HUES48 (cell line): ENCODE data around the gene AHDC1.

Experiments used
- H3K27ac ChIP-seq: one replicate; pipeline ENCODE4 v1.7.0; 2013; ENCODE audit warnings: low read depth, low read length, inconsistent platforms
- H3K27me3 ChIP-seq: 2 replicates; pipeline ENCODE4 v1.6.1; 2013; ENCODE audit warnings: mild to moderate bottlenecking, low read length; ENCODE audit not compliant: control insufficient read depth, insufficient read depth
- H3K36me3 ChIP-seq: 2 replicates; pipeline ENCODE4 v1.6.1; 2013; ENCODE audit warnings: low read length; ENCODE audit not compliant: control insufficient read depth, insufficient read depth
- H3K4me1 ChIP-seq: 2 replicates; pipeline ENCODE4 v1.6.1; 2013; ENCODE audit warnings: mild to moderate bottlenecking, low read length; ENCODE audit not compliant: control insufficient read depth, insufficient read depth
- H3K4me3 ChIP-seq: 2 replicates; pipeline ENCODE4 v1.5.1; 2013; ENCODE audit warnings: mild to moderate bottlenecking, low read depth, low read length
- H3K9ac ChIP-seq: 2 replicates; pipeline ENCODE4 v1.6.1; 2013; ENCODE audit warnings: mild to moderate bottlenecking, low read depth, low read length, moderate library complexity
- H3K9me3 ChIP-seq: 2 replicates; pipeline ENCODE4 v1.6.1; 2013; ENCODE audit warnings: low read length; ENCODE audit not compliant: control insufficient read depth, insufficient read depth

The AHDC1 gene

GRCh38 chr1:27531959-27532685 is 71.8 kb downstream of the AHDC1 start:
- peaks cover 42% of the 10 kb centered on the region for H3K4me1 ChIP-seq
- no peaks in the 10 kb centered on the region for H3K9me3 ChIP-seq
- no peak overlapping the region for H3K9ac ChIP-seq
- peaks cover 6% of the 10 kb centered on the region; the same call in 1 of the 2 replicates for H3K27me3 ChIP-seq
- H3K4me3 ChIP-seq: no peak overlapping the region
- no peaks in the 10 kb centered on the region for H3K36me3 ChIP-seq
- H3K27ac ChIP-seq: no peak overlapping the region

GRCh38 chr1:27530192-27530591 is 73.8 kb downstream of the AHDC1 start:
- Histone ChIP-seq H3K27me3 (peaks cover 6% of the 10 kb centered on the region; the same call in 1 of the 2 replicates), H3K27ac (no peak overlapping the region), H3K9me3 (no peaks in the 10 kb centered on the region), H3K4me1 (peaks cover 40% of the 10 kb centered on the region), H3K36me3 (no peaks in the 10 kb centered on the region), H3K4me3 (no peak overlapping the region), H3K9ac (no peak overlapping the region)

GRCh38 chr1:27529704-27530018 is 74.3 kb downstream of the AHDC1 start:
- H3K4me1 ChIP-seq: peaks cover 38% of the 10 kb centered on the region
- H3K36me3 ChIP-seq: no peaks in the 10 kb centered on the region
- peaks cover 6% of the 10 kb centered on the region; the same call in 1 of the 2 replicates for H3K27me3 ChIP-seq
- no peak overlapping the region for H3K9ac ChIP-seq
- H3K9me3 ChIP-seq: no peaks in the 10 kb centered on the region
- H3K4me3 ChIP-seq: no peak overlapping the region
- no peak overlapping the region for H3K27ac ChIP-seq

GRCh38 chr1:27528818-27529703 is 74.9 kb downstream of the AHDC1 start:
- no peaks in the 10 kb centered on the region for H3K36me3 ChIP-seq
- no peak overlapping the region for H3K9ac ChIP-seq
- H3K27ac ChIP-seq: no peak overlapping the region
- H3K4me1 ChIP-seq: peaks cover 36% of the 10 kb centered on the region
- peak overlapping the region; percentile 61 for H3K4me3 ChIP-seq
- peaks cover 6% of the 10 kb centered on the region; the same call in 1 of the 2 replicates for H3K27me3 ChIP-seq
- no peaks in the 10 kb centered on the region for H3K9me3 ChIP-seq

- Histone ChIP-seq H3K4me1 (peaks cover 36% of the 10 kb centered on the region), H3K4me3 (peak overlapping the region; percentile 61), H3K9ac (peak overlapping the region; percentile 7; the same call in 1 of the 2 replicates), H3K9me3 (no peaks in the 10 kb centered on the region), H3K36me3 (no peaks in the 10 kb centered on the region), H3K27ac (peak overlapping the region; percentile 87), H3K27me3 (peaks cover 6% of the 10 kb centered on the region; the same call in 1 of the 2 replicates)
Observed at GRCh38 chr1:27527890-27528817, 75.8 kb downstream of the AHDC1 start.

GRCh38 chr1:27527223-27527889 is 76.6 kb downstream of the AHDC1 start:
- Histone ChIP-seq H3K4me3 (peak overlapping the region; percentile 61), H3K4me1 (peaks cover 42% of the 10 kb centered on the region), H3K27ac (peak overlapping the region; percentile 87), H3K36me3 (no peaks in the 10 kb centered on the region), H3K9ac (no peak overlapping the region), H3K27me3 (peaks cover 6% of the 10 kb centered on the region; the same call in 1 of the 2 replicates), H3K9me3 (no peaks in the 10 kb centered on the region)

- Histone ChIP-seq H3K4me1 (peaks cover 42% of the 10 kb centered on the region), H3K9ac (0 out of 2 replicates have a peak overlapping the region, but pooled peaks have one; percentile 13), H3K4me3 (peak overlapping the region; percentile 61), H3K36me3 (no peaks in the 10 kb centered on the region), H3K27ac (peak overlapping the region; percentile 87), H3K27me3 (peaks cover 6% of the 10 kb centered on the region; the same call in 1 of the 2 replicates), H3K9me3 (no peaks in the 10 kb centered on the region)
Observed at GRCh38 chr1:27526569-27527222, 77.2 kb downstream of the AHDC1 start.

- H3K36me3 ChIP-seq: no peaks in the 10 kb centered on the region
- H3K9ac ChIP-seq: no peak overlapping the region
- H3K27me3 ChIP-seq: peaks cover 6% of the 10 kb centered on the region; the same call in 1 of the 2 replicates
- peaks cover 42% of the 10 kb centered on the region for H3K4me1 ChIP-seq
- 0 out of 2 replicates have a peak overlapping the region, but pooled peaks have one; percentile 27 for H3K4me3 ChIP-seq
- H3K27ac ChIP-seq: peak overlapping the region; percentile 54
- no peaks in the 10 kb centered on the region for H3K9me3 ChIP-seq
Observed at GRCh38 chr1:27525296-27526272, 78.4 kb downstream of the AHDC1 start.
